Sigmoid colon (tissue), 7 donors: ENCODE results near the gene VPS50. TPM values are rescaled to one million over a fixed set of nuclear protein-coding genes. Genes with fewer than 3 reads are reported as not detected.
"Not testable (repeated sequence)": the region's sequence is repeated elsewhere in the genome, so short reads cannot be mapped to it uniquely, and the experiment has no call there.

ENCODE experiments used
- DNase-seq: peaks from one replicate; pipeline ENCODE4 v3.0.0-alpha.2; 2019
- H3K27ac ChIP-seq, 4 donors: fragments of 200-600 bp; sonication (generic); one replicate each; pipeline ENCODE4 v1.5.1; 2016 to 2019; ENCODE audit warnings: mild to moderate bottlenecking in 1 of 4
- H3K27me3 ChIP-seq, 3 donors: fragments of 200-600 bp; sonication (generic); one replicate each; pipeline ENCODE4 v1.5.1; 2019; ENCODE audit warnings: mild to moderate bottlenecking in 1 of 3
- H3K36me3 ChIP-seq, 4 donors: fragments of 200-600 bp; sonication (generic); one replicate each; pipeline ENCODE4 v1.5.1; 2016 to 2019
- H3K4me1 ChIP-seq, 4 donors: fragments of 200-600 bp; sonication (generic); one replicate each; pipeline ENCODE4 v1.5.1; 2017 to 2019
- H3K4me3 ChIP-seq, 4 donors: fragments of 200-600 bp; sonication (generic); one replicate each; pipeline ENCODE4 v1.5.1; 2017 to 2019; ENCODE audit warnings: mild to moderate bottlenecking in 2 of 4, moderate library complexity in 1 of 4
- H3K9me3 ChIP-seq, 4 donors: fragments of 200-600 bp in 3 of 4; sonication (generic) in 3 of 4; one replicate each; pipeline versions ENCODE4 v1.5.1 to v1.6.1; 2013 to 2019
- EP300 ChIP-seq, 4 donors: sonication (generic); formaldehyde crosslinking; IDR thresholded peaks; one replicate each; pipeline ENCODE4 v1.6.1; 2017; ENCODE audit warnings: antibody characterized with exemption in 4 of 4
- POLR2A ChIP-seq, 2 donors: fragments of 450-650 bp; IDR thresholded peaks; one replicate each; pipeline ENCODE4 v1.6.1; 2016; ENCODE audit warnings: antibody characterized with exemption in 2 of 2, mild to moderate bottlenecking in 2 of 2, moderate library complexity in 2 of 2
- POLR2AphosphoS5 ChIP-seq, 4 donors: sonication (generic); formaldehyde crosslinking; IDR thresholded peaks; one replicate each; pipeline ENCODE4 v1.6.1; 2017; ENCODE audit warnings: antibody characterized with exemption in 4 of 4
- WGBS, 2 donors: extraction: QIAGEN DNeasy Blood & Tissue Kit; methylation state at CpG; one replicate each; pipeline ENCODE4 v1.1.7; 2013; 5-methylcytosine and 5-hydroxymethylcytosine counted together
- intact Hi-C: fragments of 100-400 bp; cut with DNase I; formaldehyde crosslinking; loops from one replicate; pipeline ENCODE4 v1.15.1; 2023
- polyA plus RNA-seq, 3 donors: library from polyadenylated mRNA; stranded (reverse); fragments of 200-250 nt; gene quantifications; one replicate each; pipeline ENCODE4 v1.2.3, GENCODE V29; 2013
- total RNA-seq, 4 donors: library from RNA; depleted of rRNA; stranded (reverse); fragments of >200 nt; gene quantifications; one replicate each; pipeline ENCODE4 v1.1.0, GENCODE V29; 2016
- TF ChIP-seq, protein P1 (sequence below), 4 experiments: fragments of 450-650 bp in 3 of 4; fragments of 200-600 bp in 1 of 4; IDR thresholded peaks; one replicate each; pipeline ENCODE4 v1.5.1; 2016 to 2019; ENCODE audit warnings: antibody characterized with exemption in 4 of 4, mild to moderate bottlenecking in 3 of 4, moderate library complexity in 2 of 4
- donor health status: healthy with polysubstance abuse.
- donor health status: Bipolar disorder and iron deficiency.
- donor health status: healthy.

VPS50 gene
- total and polyA plus RNA-seq, 7 donors = 4.8 to 36.4 (median 21.7) TPM

DNA sequence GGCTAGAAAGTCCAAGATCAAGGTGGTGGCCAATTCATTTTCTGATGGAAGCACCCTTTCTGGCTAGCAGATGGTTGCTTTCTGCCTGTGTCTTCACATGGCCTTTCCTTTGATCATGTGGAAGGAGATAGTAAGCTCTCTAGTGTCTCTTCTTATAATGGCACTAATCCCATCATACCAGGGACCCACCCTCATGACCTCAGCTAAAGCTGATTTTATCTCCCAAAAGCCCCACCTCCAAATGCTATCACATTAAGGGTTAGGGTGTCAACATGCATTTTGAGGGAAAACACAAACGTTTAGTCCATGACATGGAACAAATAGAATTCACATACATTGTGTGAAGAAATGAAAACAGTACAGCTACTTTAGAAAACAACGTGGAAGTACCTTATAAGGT, 100.0 kb downstream of the VPS50 start:
- 81 to 96% methylated on average over 2 of the region's 2 CpGs for WGBS, 2 donors
- Histone ChIP-seq H3K36me3 (peaks cover 0 to 13% (median 0%) of the 10 kb centered on the region in 4 donors), H3K9me3 (no peaks in the 10 kb centered on the region), H3K27me3 (no peaks in the 10 kb centered on the region), H3K4me3 (no peak overlapping the region), H3K27ac (no peak overlapping the region), H3K4me1 (no peaks in the 10 kb centered on the region)
- no peak for DNase-seq
- intact Hi-C loops = no loop called here
- no peak for TF ChIP-seq EP300 (IDR thresholded peaks at IDR 0.05)
- TF ChIP-seq POLR2AphosphoS5 (IDR thresholded peaks at IDR 0.05) = no peak
- TF ChIP-seq, protein P1, sequence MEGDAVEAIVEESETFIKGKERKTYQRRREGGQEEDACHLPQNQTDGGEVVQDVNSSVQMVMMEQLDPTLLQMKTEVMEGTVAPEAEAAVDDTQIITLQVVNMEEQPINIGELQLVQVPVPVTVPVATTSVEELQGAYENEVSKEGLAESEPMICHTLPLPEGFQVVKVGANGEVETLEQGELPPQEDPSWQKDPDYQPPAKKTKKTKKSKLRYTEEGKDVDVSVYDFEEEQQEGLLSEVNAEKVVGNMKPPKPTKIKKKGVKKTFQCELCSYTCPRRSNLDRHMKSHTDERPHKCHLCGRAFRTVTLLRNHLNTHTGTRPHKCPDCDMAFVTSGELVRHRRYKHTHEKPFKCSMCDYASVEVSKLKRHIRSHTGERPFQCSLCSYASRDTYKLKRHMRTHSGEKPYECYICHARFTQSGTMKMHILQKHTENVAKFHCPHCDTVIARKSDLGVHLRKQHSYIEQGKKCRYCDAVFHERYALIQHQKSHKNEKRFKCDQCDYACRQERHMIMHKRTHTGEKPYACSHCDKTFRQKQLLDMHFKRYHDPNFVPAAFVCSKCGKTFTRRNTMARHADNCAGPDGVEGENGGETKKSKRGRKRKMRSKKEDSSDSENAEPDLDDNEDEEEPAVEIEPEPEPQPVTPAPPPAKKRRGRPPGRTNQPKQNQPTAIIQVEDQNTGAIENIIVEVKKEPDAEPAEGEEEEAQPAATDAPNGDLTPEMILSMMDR (IDR thresholded peaks at IDR 0.05) = no peak
- TF ChIP-seq POLR2A (IDR thresholded peaks at IDR 0.05) = no peak

DNA sequence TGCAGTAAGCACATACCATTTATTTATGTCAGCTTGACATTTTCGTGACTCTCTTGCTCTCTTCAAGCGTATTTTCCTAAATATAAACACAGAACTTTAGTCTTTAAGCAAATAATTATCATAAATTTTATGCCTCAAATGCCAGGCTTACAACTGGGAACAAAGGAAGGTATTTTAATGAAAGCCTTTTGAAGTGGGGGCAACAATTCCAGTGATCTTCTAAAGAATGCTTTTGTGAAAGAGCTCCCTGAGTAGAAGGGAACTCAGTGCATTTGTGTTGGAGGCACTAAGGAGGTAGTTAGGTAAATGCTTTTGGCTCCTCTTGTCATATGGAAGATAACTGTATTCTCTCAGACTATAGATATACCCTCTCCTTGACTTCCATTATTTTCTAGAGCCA, 104.9 kb downstream of the VPS50 start:
- WGBS, 2 donors = 83 to 88% methylated on average over 2 of the region's 2 CpGs
- Histone ChIP-seq H3K4me3 (no peak overlapping the region), H3K4me1 (no peaks in the 10 kb centered on the region), H3K36me3 (peaks cover 0 to 48% (median 8%) of the 10 kb centered on the region in 4 donors), H3K9me3 (no peaks in the 10 kb centered on the region), H3K27me3 (no peaks in the 10 kb centered on the region), H3K27ac (no peak overlapping the region)
- no peak for DNase-seq
- intact Hi-C loops = no loop called here
- TF ChIP-seq EP300 (IDR thresholded peaks at IDR 0.05) (no peak), POLR2AphosphoS5 (IDR thresholded peaks at IDR 0.05) (no peak), POLR2A (IDR thresholded peaks at IDR 0.05) (no peak)
- TF ChIP-seq, protein P1 (IDR thresholded peaks at IDR 0.05) = no peak

DNA sequence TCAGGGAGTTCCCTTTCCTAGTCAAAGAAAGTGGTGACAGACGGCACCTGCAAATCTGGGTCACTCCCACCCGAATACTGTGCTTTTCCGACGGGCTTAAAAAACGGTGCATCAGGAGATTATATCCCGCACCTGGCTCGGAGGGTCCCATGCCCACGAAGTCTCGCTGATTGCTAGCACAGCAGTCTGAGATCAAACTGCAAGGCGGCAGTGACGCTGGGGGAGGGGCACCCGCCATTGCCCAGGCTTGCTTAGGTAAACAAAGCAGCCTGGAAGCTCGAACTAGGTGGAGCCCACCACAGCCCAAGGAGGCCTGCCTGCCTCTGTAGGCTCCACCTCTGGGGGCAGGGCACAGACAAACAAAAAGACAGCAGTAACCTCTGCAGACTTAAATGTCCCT, 110.0 kb downstream of the VPS50 start:
- WGBS, 2 donors = 94 to 96% methylated on average over 13 of the region's 13 CpGs

DNA sequence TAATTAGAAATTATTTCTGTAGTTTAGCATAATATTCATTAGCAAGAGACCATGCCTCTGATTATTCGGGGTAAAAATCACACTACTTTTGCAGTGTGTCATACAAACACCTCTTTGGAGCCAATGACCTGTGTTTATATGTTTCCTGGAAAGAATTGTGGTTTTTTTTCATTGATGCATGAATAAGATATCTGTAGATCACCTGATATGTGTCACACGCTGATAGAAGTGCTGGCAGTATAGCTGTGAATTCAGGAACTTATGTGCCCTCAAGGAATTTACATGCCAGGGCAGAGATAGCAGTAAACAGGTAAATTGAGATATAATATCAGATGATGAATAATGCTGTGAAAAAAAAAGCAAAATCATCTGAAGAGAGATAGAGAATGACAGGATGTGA, 118.2 kb downstream of the VPS50 start:
- 81 to 90% methylated on average over 2 of the region's 2 CpGs for WGBS, 2 donors
- Histone ChIP-seq H3K9me3 (no peaks in the 10 kb centered on the region), H3K27me3 (no peaks in the 10 kb centered on the region), H3K4me3 (no peak overlapping the region), H3K4me1 (no peaks in the 10 kb centered on the region), H3K36me3 (peaks cover 0 to 49% (median 0%) of the 10 kb centered on the region in 4 donors), H3K27ac (no peak overlapping the region)
- intact Hi-C loops = no loop called here
- DNase-seq = no peak
- no peak for TF ChIP-seq EP300 (IDR thresholded peaks at IDR 0.05)

More for the DNA sequence above, 110.0 kb downstream of the VPS50 start:
- H3K27me3 ChIP-seq, H3K9me3 ChIP-seq, H3K27ac ChIP-seq, DNase-seq, H3K4me1 ChIP-seq, H3K4me3 ChIP-seq, intact Hi-C loops: not testable (repeated sequence)
- H3K36me3 ChIP-seq = peaks cover 0 to 40% (median 10%) of the 10 kb centered on the region in 4 donors

DNA sequence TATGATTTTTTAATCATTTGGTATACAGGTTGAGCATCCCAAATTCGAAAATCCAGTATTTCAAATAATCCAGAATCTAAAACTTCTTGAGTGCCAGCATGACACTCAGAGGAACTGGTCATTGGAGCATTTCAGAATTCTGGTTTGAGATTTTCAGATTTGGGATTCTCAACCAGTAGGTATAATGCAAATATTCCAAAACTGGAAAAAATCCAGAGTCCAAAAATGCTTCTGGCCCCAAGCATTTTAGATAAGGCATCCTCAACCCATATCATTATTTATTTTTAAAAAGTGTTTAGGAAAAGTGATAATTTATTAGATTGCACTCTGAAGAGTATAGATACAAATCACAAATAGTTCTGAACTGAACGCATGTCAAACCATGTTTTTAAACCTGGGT, 120.7 kb downstream of the VPS50 start:
- intact Hi-C loops = no loop called here
- H3K27ac ChIP-seq = no peak overlapping the region
- peaks cover 0 to 74% (median 0%) of the 10 kb centered on the region in 4 donors for H3K36me3 ChIP-seq
- TF ChIP-seq POLR2AphosphoS5 (IDR thresholded peaks at IDR 0.05) (no peak), EP300 (IDR thresholded peaks at IDR 0.05) (no peak), POLR2A (IDR thresholded peaks at IDR 0.05) (no peak)
- TF ChIP-seq, protein P1 (IDR thresholded peaks at IDR 0.05) = no peak
- WGBS, 2 donors = 95 to 97% methylated on average over 2 of the region's 2 CpGs
- no peaks in the 10 kb centered on the region for H3K4me1 ChIP-seq
- H3K9me3 ChIP-seq = no peaks in the 10 kb centered on the region
- H3K27me3 ChIP-seq = no peaks in the 10 kb centered on the region
- H3K4me3 ChIP-seq = no peak overlapping the region
- no peak for DNase-seq

DNA sequence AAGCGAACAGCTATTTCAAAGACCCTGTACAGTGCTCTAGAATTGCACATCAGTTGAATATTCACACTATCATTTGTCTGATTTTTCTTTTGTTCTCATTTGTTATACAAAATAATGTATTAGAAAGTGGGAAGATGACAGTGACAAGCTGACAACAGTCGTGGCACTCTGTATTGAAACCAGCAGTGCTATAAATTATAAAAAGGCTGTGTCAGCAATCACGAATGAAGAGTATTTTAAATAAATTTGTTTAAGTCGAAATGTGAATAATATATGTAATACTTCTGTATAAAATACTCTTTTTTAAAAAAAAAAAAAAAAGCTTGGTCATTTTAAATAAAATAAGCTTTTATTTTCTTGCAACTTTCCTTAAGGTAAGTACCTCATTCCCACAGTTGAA, 122.6 kb downstream of the VPS50 start:
- Histone ChIP-seq H3K4me3 (no peak overlapping the region), H3K27me3 (no peaks in the 10 kb centered on the region), H3K27ac (no peak overlapping the region), H3K36me3 (peaks cover 0 to 70% (median 5%) of the 10 kb centered on the region in 4 donors), H3K9me3 (no peaks in the 10 kb centered on the region), H3K4me1 (no peaks in the 10 kb centered on the region)
- DNase-seq = no peak
- no peak for TF ChIP-seq POLR2A (IDR thresholded peaks at IDR 0.05)
- TF ChIP-seq EP300 (IDR thresholded peaks at IDR 0.05) = no peak
- TF ChIP-seq, protein P1 (IDR thresholded peaks at IDR 0.05) = no peak
- TF ChIP-seq POLR2AphosphoS5 (IDR thresholded peaks at IDR 0.05) = no peak
- intact Hi-C loops = no loop called here
- WGBS, 2 donors = 92 to 93% methylated on average over 4 of the region's 4 CpGs
